Esophagus muscularis mucosa (tissue), 4 donors: Measurements from ENCODE around the gene TMEM179. TPM values are rescaled to one million over a fixed set of nuclear protein-coding genes. Genes with fewer than 3 reads are reported as not detected.

Experiments
- DNase-seq: peaks from one replicate; pipeline ENCODE4 v3.0.0-alpha.2; 2017; ENCODE audit errors: extremely low spot score
- H3K27ac ChIP-seq, 4 donors: fragments of 200-600 bp; sonication (generic); replicated peaks in 1 of 4; 1 replicate in 3 of 4; 2 replicates in 1 of 4; pipeline ENCODE4 v1.5.1; 2016 to 2019; ENCODE audit warnings: mild to moderate bottlenecking in 1 of 4
- H3K27me3 ChIP-seq, 4 donors: fragments of 200-600 bp; sonication (generic); one replicate each; pipeline versions ENCODE4 v1.5.1 to v1.6.0; 2016 to 2019
- H3K36me3 ChIP-seq, 4 donors: fragments of 200-600 bp; sonication (generic); one replicate each; pipeline ENCODE4 v1.5.1; 2016 to 2019
- H3K4me1 ChIP-seq, 4 donors: fragments of 200-600 bp; sonication (generic); one replicate each; pipeline ENCODE4 v1.5.1; 2016 to 2019
- H3K4me3 ChIP-seq, 4 donors: fragments of 200-600 bp; sonication (generic); 1 replicate in 2 of 4; 2 replicates in 2 of 4; pipeline ENCODE4 v1.5.1; 2016 to 2019; ENCODE audit warnings: mild to moderate bottlenecking in 4 of 4, moderate library complexity in 1 of 4
- H3K9me3 ChIP-seq, 4 donors: fragments of 200-600 bp; sonication (generic); 1 replicate in 3 of 4; 2 replicates in 1 of 4; pipeline ENCODE4 v1.5.1; 2016 to 2019
- EP300 ChIP-seq: sonication (generic); formaldehyde crosslinking; IDR thresholded peaks from one replicate; pipeline ENCODE4 v1.6.1; 2017; ENCODE audit warnings: antibody characterized with exemption
- POLR2A ChIP-seq: fragments of 450-650 bp; IDR thresholded peaks from one replicate; pipeline ENCODE4 v1.6.1; 2017; ENCODE audit warnings: antibody characterized with exemption, moderate library complexity, mild to moderate bottlenecking, low read depth
- POLR2AphosphoS5 ChIP-seq, 2 donors: sonication (generic); formaldehyde crosslinking; IDR thresholded peaks; one replicate each; pipeline ENCODE4 v1.6.1; 2017; ENCODE audit warnings: antibody characterized with exemption in 2 of 2
- WGBS: methylation state at CpG from one replicate; pipeline ENCODE4 v1.1.5; 2018; 5-methylcytosine and 5-hydroxymethylcytosine counted together
- intact Hi-C: fragments of 100-400 bp; cut with DNase I; formaldehyde crosslinking; loops from one replicate; pipeline ENCODE4 v1.15.1; 2023
- total RNA-seq, 4 donors: library from RNA; depleted of rRNA; stranded (reverse); fragments of >200 nt; gene quantifications; one replicate each; pipeline versions ENCODE4 v1.1.0 to v1.2.1, GENCODE V29; 2016
- TF ChIP-seq, protein P1 (sequence below), 3 experiments: fragments of 200-600 bp in 2 of 3; fragments of 450-650 bp in 1 of 3; sonication (generic) in 2 of 3; IDR thresholded peaks; one replicate each; pipeline ENCODE4 v1.5.1; 2017 to 2019; ENCODE audit warnings: antibody characterized with exemption in 3 of 3, mild to moderate bottlenecking in 2 of 3, moderate library complexity in 1 of 3

TMEM179 gene
- total RNA-seq, 4 donors from 2014 or later: 1.4 to 4.2 (median 1.9) TPM

DNA sequence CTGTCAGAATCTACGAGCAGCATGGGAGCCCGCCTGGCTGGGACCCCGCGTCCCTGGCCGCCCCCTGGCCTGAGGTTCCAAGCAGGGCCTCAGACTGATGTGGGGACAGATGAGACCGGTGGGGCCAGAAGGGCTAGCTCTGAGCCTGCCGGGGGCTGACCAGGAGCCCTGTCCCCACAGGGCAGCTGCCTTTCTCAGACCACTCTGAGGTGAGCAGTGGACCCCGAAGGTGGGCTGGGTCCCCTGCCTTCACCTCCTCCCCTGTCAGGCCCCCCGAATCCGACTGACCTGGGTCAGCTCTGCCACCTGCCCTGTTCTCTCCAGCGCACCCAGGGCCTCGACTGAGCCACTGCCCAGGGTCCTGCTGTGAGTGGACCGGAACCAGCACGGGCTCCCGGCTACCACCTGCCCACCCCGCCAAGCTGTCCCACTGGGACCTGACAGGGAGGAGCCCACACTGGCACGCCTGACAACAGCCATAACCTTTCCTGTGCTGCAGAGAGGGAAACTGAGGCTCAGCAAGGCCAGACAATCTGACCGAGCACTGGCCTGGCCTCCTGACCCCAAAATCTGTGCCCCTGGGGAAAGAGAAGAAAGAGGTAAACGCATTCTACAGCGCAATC is 29.7 kb upstream of the TMEM179 start:
- no peaks in the 10 kb centered on the region for H3K36me3 ChIP-seq
- TF ChIP-seq EP300 (no peak), POLR2A (no peak), POLR2AphosphoS5 (IDR thresholded peaks at IDR 0.05) (no peak)
- TF ChIP-seq, protein P1, sequence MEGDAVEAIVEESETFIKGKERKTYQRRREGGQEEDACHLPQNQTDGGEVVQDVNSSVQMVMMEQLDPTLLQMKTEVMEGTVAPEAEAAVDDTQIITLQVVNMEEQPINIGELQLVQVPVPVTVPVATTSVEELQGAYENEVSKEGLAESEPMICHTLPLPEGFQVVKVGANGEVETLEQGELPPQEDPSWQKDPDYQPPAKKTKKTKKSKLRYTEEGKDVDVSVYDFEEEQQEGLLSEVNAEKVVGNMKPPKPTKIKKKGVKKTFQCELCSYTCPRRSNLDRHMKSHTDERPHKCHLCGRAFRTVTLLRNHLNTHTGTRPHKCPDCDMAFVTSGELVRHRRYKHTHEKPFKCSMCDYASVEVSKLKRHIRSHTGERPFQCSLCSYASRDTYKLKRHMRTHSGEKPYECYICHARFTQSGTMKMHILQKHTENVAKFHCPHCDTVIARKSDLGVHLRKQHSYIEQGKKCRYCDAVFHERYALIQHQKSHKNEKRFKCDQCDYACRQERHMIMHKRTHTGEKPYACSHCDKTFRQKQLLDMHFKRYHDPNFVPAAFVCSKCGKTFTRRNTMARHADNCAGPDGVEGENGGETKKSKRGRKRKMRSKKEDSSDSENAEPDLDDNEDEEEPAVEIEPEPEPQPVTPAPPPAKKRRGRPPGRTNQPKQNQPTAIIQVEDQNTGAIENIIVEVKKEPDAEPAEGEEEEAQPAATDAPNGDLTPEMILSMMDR (IDR thresholded peaks at IDR 0.05): no peak
- intact Hi-C loops: no loop called here
- no peak overlapping the region for H3K4me3 ChIP-seq
- H3K27ac ChIP-seq: no peak overlapping the region
- peaks cover 0 to 5% (median 4%) of the 10 kb centered on the region in 4 donors for H3K9me3 ChIP-seq
- H3K27me3 ChIP-seq: peaks cover 0 to 51% (median 2%) of the 10 kb centered on the region in 4 donors
- no peak for DNase-seq
- 84% methylated on average over 17 of the region's 20 CpGs for WGBS
- no peaks in the 10 kb centered on the region for H3K4me1 ChIP-seq

- no peaks in the 10 kb centered on the region for H3K36me3 ChIP-seq
- H3K4me3 ChIP-seq: no peak overlapping the region
- intact Hi-C loops: no loop called here
- TF ChIP-seq POLR2AphosphoS5 (IDR thresholded peaks at IDR 0.05): no peak
- 75% methylated on average over 15 of the region's 24 CpGs for WGBS
- H3K9me3 ChIP-seq: peaks cover 0 to 11% (median 7%) of the 10 kb centered on the region in 4 donors
- no peak for DNase-seq
- H3K4me1 ChIP-seq: no peaks in the 10 kb centered on the region
- H3K27ac ChIP-seq: no peak overlapping the region
- peaks cover 0 to 43% (median 0%) of the 10 kb centered on the region in 4 donors for H3K27me3 ChIP-seq
These were observed 28.9 kb upstream of the TMEM179 start for GRCh38 chr14:104633276-104634137.

DNA sequence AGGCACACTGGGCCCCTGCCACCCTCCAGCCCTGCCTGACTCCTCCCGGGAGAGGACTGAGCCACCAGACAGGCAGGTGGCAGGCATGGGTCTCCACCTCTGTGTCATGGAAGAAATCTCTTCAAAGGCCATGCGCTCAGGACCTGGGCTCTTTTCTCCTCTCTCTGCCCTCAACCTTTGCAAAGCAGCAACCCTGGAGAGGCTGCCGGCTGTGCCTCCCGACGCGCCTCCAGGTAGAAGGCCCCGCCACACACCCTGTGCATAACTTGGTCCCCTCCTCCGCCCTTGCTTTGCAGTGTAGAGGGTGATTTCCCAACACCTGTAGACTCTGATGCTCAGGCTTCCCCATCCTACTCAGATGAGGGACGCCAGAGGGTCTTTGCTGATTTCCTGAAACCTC is 28.2 kb upstream of the TMEM179 start:
- intact Hi-C loops: no loop called here

DNA sequence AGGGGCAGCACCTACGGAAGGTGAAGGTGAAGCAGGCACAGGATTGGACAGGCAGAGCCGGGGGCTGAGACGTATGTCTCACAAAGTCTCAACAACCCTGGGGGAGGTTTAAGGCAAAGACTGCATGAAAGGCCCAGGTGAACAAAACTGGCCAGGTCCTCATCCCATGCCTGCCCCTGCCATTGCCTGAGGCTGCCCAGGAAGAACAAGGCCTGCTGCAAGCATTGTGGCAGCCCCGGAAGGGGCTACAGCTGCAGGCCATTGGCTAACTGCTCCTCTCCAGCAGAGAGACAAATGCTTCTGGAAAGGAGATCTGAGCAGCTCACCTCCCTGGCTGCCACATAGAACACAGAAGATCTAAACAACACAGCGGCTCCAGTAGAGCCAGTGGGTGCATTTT is 20.4 kb upstream of the TMEM179 start:
- TF ChIP-seq EP300: no peak
- TF ChIP-seq POLR2AphosphoS5 (IDR thresholded peaks at IDR 0.05): no peak
- TF ChIP-seq, protein P1 (IDR thresholded peaks at IDR 0.05): no peak
- TF ChIP-seq POLR2A: no peak
- Histone ChIP-seq H3K4me1 (no peaks in the 10 kb centered on the region), H3K36me3 (no peaks in the 10 kb centered on the region), H3K9me3 (peaks cover 0 to 14% (median 9%) of the 10 kb centered on the region in 4 donors), H3K4me3 (no peak overlapping the region), H3K27ac (no peak overlapping the region), H3K27me3 (peaks cover 0 to 37% (median 0%) of the 10 kb centered on the region in 4 donors)
- no peak for DNase-seq
- intact Hi-C loops: no loop called here
- WGBS: 58% methylated on average over 5 of the region's 5 CpGs

More for the DNA sequence above, 28.2 kb upstream of the TMEM179 start:
- Histone ChIP-seq H3K4me1 (no peaks in the 10 kb centered on the region), H3K9me3 (peaks cover 0 to 12% (median 9%) of the 10 kb centered on the region in 4 donors), H3K27me3 (peaks cover 0 to 42% (median 0%) of the 10 kb centered on the region in 4 donors), H3K27ac (no peak overlapping the region), H3K36me3 (no peaks in the 10 kb centered on the region), H3K4me3 (no peak overlapping the region)
- DNase-seq: no peak
- TF ChIP-seq POLR2A (no peak), EP300 (no peak), POLR2AphosphoS5 (IDR thresholded peaks at IDR 0.05) (no peak)
- TF ChIP-seq, protein P1 (IDR thresholded peaks at IDR 0.05): no peak
- 87% methylated on average over 8 of the region's 9 CpGs for WGBS

- Histone ChIP-seq H3K4me1 (no peaks in the 10 kb centered on the region), H3K9me3 (no peaks in the 10 kb centered on the region)
- WGBS: 62% methylated on average over 4 of the region's 4 CpGs
These were observed 9.7 kb upstream of the TMEM179 start for GRCh38 chr14:104614126-104614812.

More at GRCh38 chr14:104614126-104614812, 9.7 kb upstream of the TMEM179 start:
- no peaks in the 10 kb centered on the region for H3K36me3 ChIP-seq
- peaks cover 0 to 59% (median 0%) of the 10 kb centered on the region in 4 donors for H3K27me3 ChIP-seq
- intact Hi-C loops: no loop called here
- DNase-seq: no peak
- no peak overlapping the region for H3K4me3 ChIP-seq
- H3K27ac ChIP-seq: no peak overlapping the region
- TF ChIP-seq, protein P1 (IDR thresholded peaks at IDR 0.05): no peak
- no peak for TF ChIP-seq POLR2A
- no peak for TF ChIP-seq POLR2AphosphoS5 (IDR thresholded peaks at IDR 0.05)
- TF ChIP-seq EP300: no peak
